VCaP (cell line): ENCODE results near the gene EFCAB6.

Experiments
- H3K27ac ChIP-seq: fragments of 450-650 bp; 2 replicates; pipeline ENCODE4 v1.5.1; 2017
- CTCF ChIP-seq: fragments of 450-650 bp; conservative IDR thresholded peaks from 2 replicates; pipeline ENCODE4 v1.5.1; 2017; ENCODE audit warnings: mild to moderate bottlenecking, moderate library complexity

The EFCAB6 gene

GRCh38 chr22:43555561-43556515, 256.3 kb downstream of the EFCAB6 start:
- H3K27ac ChIP-seq: no peak overlapping the region
- no peak for TF ChIP-seq CTCF

DNA sequence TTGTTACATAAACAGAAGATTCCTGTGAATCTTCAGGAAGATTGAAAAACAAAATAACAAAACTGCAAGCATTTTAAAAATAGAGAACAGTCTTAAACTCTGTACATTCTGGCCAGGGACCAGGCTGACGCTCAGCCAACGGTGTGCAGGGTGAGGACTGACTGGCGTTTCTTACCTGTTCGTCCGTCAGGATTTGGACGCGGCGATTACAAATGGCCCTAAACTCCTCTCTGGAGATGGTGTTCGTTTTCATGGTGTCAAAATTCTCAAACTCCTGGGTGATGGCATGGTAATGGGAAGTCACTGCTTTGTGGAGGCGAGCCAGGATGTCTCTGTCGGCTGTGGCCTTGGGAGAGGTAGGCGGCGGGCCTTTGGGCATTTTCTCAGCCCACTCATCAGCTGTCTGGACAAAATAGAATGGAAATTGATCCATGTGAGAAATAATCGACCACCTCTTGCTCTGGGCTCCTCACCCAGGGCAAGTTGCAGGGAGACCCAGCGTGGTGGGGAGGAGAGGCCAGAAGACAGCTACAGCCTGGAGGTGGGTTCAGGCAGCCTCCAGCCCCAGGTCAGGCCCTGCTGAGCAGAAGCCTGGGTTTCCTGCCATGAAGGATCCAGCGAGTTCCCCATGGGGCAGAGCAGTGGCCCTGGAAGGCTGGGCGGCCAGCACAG, 257.3 kb downstream of the EFCAB6 start:
- TF ChIP-seq CTCF: no peak
- no peak overlapping the region for H3K27ac ChIP-seq

GRCh38 chr22:43554259-43554636, 257.9 kb downstream of the EFCAB6 start:
- TF ChIP-seq CTCF: no peak
- no peak overlapping the region for H3K27ac ChIP-seq

DNA sequence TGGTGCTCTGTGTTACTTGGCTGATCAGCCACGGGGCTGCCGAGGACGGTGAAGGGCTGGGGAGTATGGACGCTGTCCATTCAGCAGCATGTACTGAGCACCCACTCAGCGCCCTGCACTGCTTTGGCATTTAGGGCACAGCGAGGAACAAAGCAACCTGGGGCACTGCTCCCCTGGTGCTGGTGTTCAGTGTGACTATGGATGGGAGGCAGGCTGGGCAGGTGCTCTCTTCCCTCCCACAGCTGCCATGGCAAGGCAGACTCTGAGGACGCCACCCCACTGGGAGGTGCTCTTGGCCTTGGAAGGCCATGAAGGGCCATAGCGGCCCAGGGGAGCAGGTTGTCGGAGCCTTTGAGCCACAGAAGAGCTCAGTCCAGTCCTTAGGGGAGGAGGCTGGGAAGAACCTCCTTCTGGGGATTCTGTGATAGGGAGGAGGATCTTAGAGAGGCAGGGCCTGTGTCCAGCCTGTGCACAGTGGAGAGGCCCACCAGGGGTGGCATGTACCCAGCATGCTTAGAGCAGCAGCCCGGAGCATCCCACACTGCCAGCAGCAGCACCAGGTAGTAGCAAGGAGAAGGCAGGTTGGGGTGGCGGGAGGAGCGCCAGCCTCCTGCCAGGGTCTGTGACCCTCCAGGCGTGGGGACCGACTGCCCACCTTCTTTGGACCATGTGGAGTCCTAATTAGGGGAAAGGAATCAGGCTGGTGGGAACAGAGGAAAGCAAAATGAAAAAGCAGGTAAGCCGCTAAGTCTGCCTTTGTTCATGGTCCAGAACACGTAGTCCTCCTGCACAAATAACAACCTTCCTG, 258.4 kb downstream of the EFCAB6 start:
- TF ChIP-seq CTCF: no peak
- H3K27ac ChIP-seq: no peak overlapping the region

- no peak for TF ChIP-seq CTCF
- no peak overlapping the region for H3K27ac ChIP-seq
Observed at GRCh38 chr22:43550672-43551071, 261.4 kb downstream of the EFCAB6 start.

GRCh38 chr22:43550024-43550620, 262.0 kb downstream of the EFCAB6 start:
- no peak for TF ChIP-seq CTCF
- H3K27ac ChIP-seq: no peak overlapping the region
